HL-60 (cell line): ENCODE results near the gene HSD11B2.

Experiments
- CTCF ChIP-seq: IDR thresholded peaks from one replicate; pipeline ENCODE4 v1.5.1; 2011; ENCODE audit warnings: low read length, control low read depth, inconsistent platforms; ENCODE audit not compliant: insufficient read depth
- POLR2AphosphoS5 ChIP-seq: IDR thresholded peaks from 2 replicates; pipeline ENCODE4 v1.6.1; 2012; ENCODE audit warnings: low read depth
- REST ChIP-seq: IDR thresholded peaks from 2 replicates; pipeline ENCODE4 v1.6.1; 2012; ENCODE audit warnings: low read depth; ENCODE audit not compliant: insufficient replicate concordance

GRCh38 chr16:67438098-67438791 is 7.3 kb downstream of the HSD11B2 start:
- TF ChIP-seq CTCF: no peak
- no peak for TF ChIP-seq REST
- TF ChIP-seq POLR2AphosphoS5: no peak
